Osteoblast (primary cell): ENCODE results near the gene CCL13. TPM values are rescaled to one million over a fixed set of nuclear protein-coding genes. Genes with fewer than 3 reads are reported as not detected.

Source experiments
- DNase-seq: peaks from one replicate; pipeline ENCODE4 v3.0.0; 2011; ENCODE audit warnings: low spot score, mixed read lengths; ENCODE audit not compliant: insufficient read length; ENCODE audit errors: missing footprints
- H2AFZ ChIP-seq: 2 replicates; pipeline ENCODE4 v1.6.0; 2011; ENCODE audit warnings: mild to moderate bottlenecking, low read length
- H3K27ac ChIP-seq: 2 replicates; pipeline ENCODE4 v1.5.1; 2011; ENCODE audit warnings: mild to moderate bottlenecking, low read depth, low read length, moderate library complexity
- H3K27me3 ChIP-seq: 2 replicates; pipeline ENCODE4 v1.6.0; 2012; ENCODE audit warnings: mild to moderate bottlenecking, control low read depth, inconsistent platforms, low read length, moderate library complexity; ENCODE audit not compliant: insufficient read depth
- H3K36me3 ChIP-seq: 2 replicates; pipeline ENCODE4 v1.5.1; 2011; ENCODE audit warnings: mild to moderate bottlenecking, low read length, control low read depth, moderate library complexity; ENCODE audit not compliant: insufficient read depth
- H3K4me1 ChIP-seq: 2 replicates; pipeline ENCODE4 v1.5.1; 2011; ENCODE audit warnings: mild to moderate bottlenecking, low read length, control low read depth, moderate library complexity; ENCODE audit not compliant: insufficient read depth
- H3K4me2 ChIP-seq: 2 replicates; pipeline ENCODE4 v1.6.0; 2011; ENCODE audit warnings: mild to moderate bottlenecking, low read length; ENCODE audit not compliant: insufficient read depth
- H3K4me3 ChIP-seq: fragments of 200-600 bp; sonication (generic); 3 replicates; pipeline ENCODE4 v1.5.1; 2012; ENCODE audit warnings: mild to moderate bottlenecking, low read length, inconsistent platforms; ENCODE audit not compliant: insufficient read depth
- H3K79me2 ChIP-seq: 2 replicates; pipeline ENCODE4 v1.6.0; 2012; ENCODE audit warnings: mild to moderate bottlenecking, low read length, control low read depth, inconsistent platforms; ENCODE audit not compliant: insufficient read depth
- H3K9me3 ChIP-seq: 2 replicates; pipeline ENCODE4 v1.5.1; 2011; ENCODE audit warnings: low read depth, low read length, control low read depth
- H4K20me1 ChIP-seq: 2 replicates; pipeline ENCODE4 v1.6.0; 2012; ENCODE audit warnings: mild to moderate bottlenecking, low read length, control low read depth; ENCODE audit not compliant: insufficient read depth
- CTCF ChIP-seq: IDR thresholded peaks from 2 replicates; pipeline ENCODE4 v1.5.1; 2011; ENCODE audit warnings: mild to moderate bottlenecking, low read depth, low read length, moderate library complexity; ENCODE audit errors: extremely low read depth
- total RNA-seq: library from RNA; depleted of rRNA; stranded (reverse); fragments of >200 nt; gene quantifications from 2 replicates; pipeline ENCODE4 v1.2.3, GENCODE V29; 2012

The CCL13 gene
- total RNA-seq, 1 donor, result 0.36 TPM

GRCh38 chr17:34370376-34370996 is 14.2 kb downstream of the CCL13 start:
- no peaks in the 10 kb centered on the region for H3K36me3 ChIP-seq
- H3K79me2 ChIP-seq, result no peaks in the 10 kb centered on the region
- no peak for TF ChIP-seq CTCF

GRCh38 chr17:34370997-34371395 is 14.7 kb downstream of the CCL13 start:
- TF ChIP-seq CTCF, result no peak
- H2AFZ ChIP-seq, result no peak overlapping the region
- H3K79me2 ChIP-seq, result no peaks in the 10 kb centered on the region
- no peaks in the 10 kb centered on the region for H4K20me1 ChIP-seq
- H3K4me1 ChIP-seq, result no peaks in the 10 kb centered on the region
- H3K4me3 ChIP-seq, result no peak overlapping the region
- H3K27ac ChIP-seq, result no peak overlapping the region
- peaks cover 9% of the 10 kb centered on the region for H3K27me3 ChIP-seq
- H3K36me3 ChIP-seq, result no peaks in the 10 kb centered on the region
- no peak for DNase-seq
- H3K4me2 ChIP-seq, result no peak overlapping the region
- no peaks in the 10 kb centered on the region for H3K9me3 ChIP-seq

More at GRCh38 chr17:34370376-34370996, 14.2 kb downstream of the CCL13 start:
- no peak overlapping the region for H2AFZ ChIP-seq
- no peak overlapping the region for H3K27ac ChIP-seq
- no peaks in the 10 kb centered on the region for H4K20me1 ChIP-seq
- no peak for DNase-seq
- no peak overlapping the region for H3K4me3 ChIP-seq
- no peaks in the 10 kb centered on the region for H3K9me3 ChIP-seq
- H3K4me2 ChIP-seq, result no peak overlapping the region
- H3K4me1 ChIP-seq, result no peaks in the 10 kb centered on the region
- peaks cover 9% of the 10 kb centered on the region for H3K27me3 ChIP-seq

GRCh38 chr17:34371405-34372100 is 15.3 kb downstream of the CCL13 start:
- H3K4me1 ChIP-seq, result no peaks in the 10 kb centered on the region
- DNase-seq, result no peak
- H3K9me3 ChIP-seq, result no peaks in the 10 kb centered on the region
- H4K20me1 ChIP-seq, result no peaks in the 10 kb centered on the region
- no peak overlapping the region for H3K4me3 ChIP-seq
- no peak overlapping the region for H2AFZ ChIP-seq
- H3K4me2 ChIP-seq, result no peak overlapping the region
- H3K27ac ChIP-seq, result no peak overlapping the region
- H3K27me3 ChIP-seq, result peaks cover 9% of the 10 kb centered on the region
- no peak for TF ChIP-seq CTCF
- H3K79me2 ChIP-seq, result no peaks in the 10 kb centered on the region
- H3K36me3 ChIP-seq, result no peaks in the 10 kb centered on the region

- no peak overlapping the region for H3K27ac ChIP-seq
- no peak overlapping the region for H3K4me3 ChIP-seq
- H3K27me3 ChIP-seq, result peaks cover under 1% of the 10 kb centered on the region
- no peaks in the 10 kb centered on the region for H3K36me3 ChIP-seq
- no peaks in the 10 kb centered on the region for H3K9me3 ChIP-seq
- DNase-seq, result no peak
- no peaks in the 10 kb centered on the region for H3K79me2 ChIP-seq
- no peak for TF ChIP-seq CTCF
- no peak overlapping the region for H2AFZ ChIP-seq
- no peaks in the 10 kb centered on the region for H3K4me1 ChIP-seq
- H4K20me1 ChIP-seq, result no peaks in the 10 kb centered on the region
- H3K4me2 ChIP-seq, result no peak overlapping the region
Measured at GRCh38 chr17:34374457-34374856, 18.2 kb downstream of the CCL13 start.
